ENCODE results near the gene CCDC171.
A peak's percentile ranks its signal among the peaks of the same experiment; 100 is the strongest.

CCDC171 gene

DNA sequence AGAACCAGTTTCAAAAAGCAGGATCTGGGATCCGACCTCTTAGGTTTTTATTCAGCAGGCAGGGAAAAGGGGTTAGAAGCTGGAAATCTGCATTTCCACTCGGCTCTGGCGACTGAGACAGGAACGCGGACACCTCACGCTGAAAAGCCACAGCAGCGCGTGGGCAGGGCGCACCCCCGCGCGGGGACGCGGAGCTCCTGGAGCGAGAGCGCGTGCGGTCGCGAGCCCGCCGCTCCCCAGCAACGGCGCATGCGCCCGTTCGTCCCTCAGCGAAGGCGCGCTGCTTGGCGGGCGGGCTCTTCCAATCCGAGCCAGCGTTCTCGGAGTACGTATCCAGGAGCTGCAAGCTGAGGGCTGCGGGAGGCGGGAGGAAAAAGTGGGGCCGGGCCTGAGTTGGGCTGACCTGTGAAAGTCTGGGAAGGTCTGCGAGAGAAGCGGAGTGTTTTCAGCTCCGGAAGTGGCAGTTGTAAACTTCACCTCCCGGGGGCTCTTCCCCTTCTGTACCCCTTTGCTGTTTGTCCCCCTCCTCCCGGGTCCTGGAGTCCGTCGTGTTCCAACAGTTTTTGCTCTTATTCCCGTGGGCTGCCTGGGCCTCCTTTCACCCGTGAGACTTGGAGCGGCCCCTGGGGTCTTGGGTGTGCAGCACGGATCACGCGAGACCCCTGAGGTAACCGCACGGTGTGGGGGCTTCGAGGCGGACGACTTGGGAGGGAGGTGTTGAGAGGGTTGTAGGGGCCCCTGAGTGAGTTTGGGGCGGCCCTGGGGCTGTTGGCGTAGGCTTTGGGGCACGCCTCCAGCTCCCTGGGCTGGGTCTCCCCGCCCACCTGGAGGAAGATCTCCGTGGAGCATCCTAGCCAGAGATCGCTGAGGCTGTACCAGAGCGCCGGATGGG lies at the start of gene CCDC171:
Gene CCDC171, plus strand, starts transcription at position 408 of the 892 bp plus-strand sequence. CDS start 11,046 bp downstream, outside the sequence.
- Histone ChIP-seq H3K4me3 (ENCODE audit: low read depth, low read length) (peak within 1 kb of the TSS; percentile 78), H3K36me3 (ENCODE audit: control insufficient read depth in 2 of 2, insufficient read depth in 1 of 2, low read length in 2 of 2) (no peaks in the 10 kb centered on the region), H3K9me3 (ENCODE audit: control insufficient read depth, insufficient read depth, low read depth, low read length) (no peaks in the 10 kb centered on the region), H3K4me1 (ENCODE audit: control insufficient read depth, insufficient read depth, low read length) (no peaks in the 10 kb centered on the region), H3K27ac (ENCODE audit: extremely low read depth, low read depth, low read length) (peak within 1 kb of the TSS; percentile 75)
- ChIA-PET CTCF (interaction anchor here (0.6 to 1.4 kb wide), 12 partner anchors 9 to 581 kb away, joined by 3 to 7 read pairs (median 3); no protein-coding TSS in a partner anchor), POLR2A (interaction anchor here (0.6 to 4.9 kb wide), 21 partner anchors 9 to 734 kb away, joined by 3 to 61 read pairs (median 4); partner anchors contain the start of genes PSIP1, SNAPC3 and TTC39B)
- TF ChIP-seq TSHZ1 (tag by site-specific recombination; IDR thresholded peaks at IDR 0.05; ENCODE audit: borderline replicate concordance) (no peak), ZNF664 (tag by site-specific recombination; IDR thresholded peaks at IDR 0.05) (no peak), ZNF280D (tag by site-specific recombination; IDR thresholded peaks at IDR 0.05) (no peak), SP2 (tag by site-specific recombination; IDR thresholded peaks at IDR 0.05) (peak; percentile 87), GLI4 (tag by site-specific recombination; IDR thresholded peaks at IDR 0.05) (no peak), HOXA7 (CRISPR knock-in tag; IDR thresholded peaks at IDR 0.05; ENCODE audit: borderline replicate concordance) (no peak), ZNF426 (tag by site-specific recombination; IDR thresholded peaks at IDR 0.05) (no peak), ZFHX2 (tag by site-specific recombination; conservative IDR thresholded peaks at IDR 0.05) (peak; percentile 82), SCRT2 (tag by site-specific recombination; IDR thresholded peaks at IDR 0.05) (no peak), KLF16 (tag by site-specific recombination; IDR thresholded peaks at IDR 0.05) (peak; percentile 76; the same call in 1 of the 2 replicates), ZNF555 (tag by site-specific recombination; conservative IDR thresholded peaks at IDR 0.05) (no peak), REPIN1 (tag by site-specific recombination; IDR thresholded peaks at IDR 0.05; ENCODE audit: low read depth) (no peak), ZNF391 (tag by site-specific recombination; IDR thresholded peaks at IDR 0.05; ENCODE audit: borderline replicate concordance, low read depth) (no peak), SETDB1 (IDR thresholded peaks at IDR 0.05; ENCODE audit: insufficient read length, low read length) (no peak), ZNF639 (tag by site-specific recombination; IDR thresholded peaks at IDR 0.05) (no peak), ZNF549 (tag by site-specific recombination; IDR thresholded peaks at IDR 0.05) (no peak), ZBTB44 (tag by site-specific recombination; IDR thresholded peaks at IDR 0.05) (no peak), MYNN (tag by site-specific recombination; IDR thresholded peaks at IDR 0.05; ENCODE audit: borderline replicate concordance) (no peak), ZNF19 (tag by site-specific recombination; IDR thresholded peaks at IDR 0.05; ENCODE audit: low read depth) (no peak)
- TF ChIP-seq, protein P1, sequence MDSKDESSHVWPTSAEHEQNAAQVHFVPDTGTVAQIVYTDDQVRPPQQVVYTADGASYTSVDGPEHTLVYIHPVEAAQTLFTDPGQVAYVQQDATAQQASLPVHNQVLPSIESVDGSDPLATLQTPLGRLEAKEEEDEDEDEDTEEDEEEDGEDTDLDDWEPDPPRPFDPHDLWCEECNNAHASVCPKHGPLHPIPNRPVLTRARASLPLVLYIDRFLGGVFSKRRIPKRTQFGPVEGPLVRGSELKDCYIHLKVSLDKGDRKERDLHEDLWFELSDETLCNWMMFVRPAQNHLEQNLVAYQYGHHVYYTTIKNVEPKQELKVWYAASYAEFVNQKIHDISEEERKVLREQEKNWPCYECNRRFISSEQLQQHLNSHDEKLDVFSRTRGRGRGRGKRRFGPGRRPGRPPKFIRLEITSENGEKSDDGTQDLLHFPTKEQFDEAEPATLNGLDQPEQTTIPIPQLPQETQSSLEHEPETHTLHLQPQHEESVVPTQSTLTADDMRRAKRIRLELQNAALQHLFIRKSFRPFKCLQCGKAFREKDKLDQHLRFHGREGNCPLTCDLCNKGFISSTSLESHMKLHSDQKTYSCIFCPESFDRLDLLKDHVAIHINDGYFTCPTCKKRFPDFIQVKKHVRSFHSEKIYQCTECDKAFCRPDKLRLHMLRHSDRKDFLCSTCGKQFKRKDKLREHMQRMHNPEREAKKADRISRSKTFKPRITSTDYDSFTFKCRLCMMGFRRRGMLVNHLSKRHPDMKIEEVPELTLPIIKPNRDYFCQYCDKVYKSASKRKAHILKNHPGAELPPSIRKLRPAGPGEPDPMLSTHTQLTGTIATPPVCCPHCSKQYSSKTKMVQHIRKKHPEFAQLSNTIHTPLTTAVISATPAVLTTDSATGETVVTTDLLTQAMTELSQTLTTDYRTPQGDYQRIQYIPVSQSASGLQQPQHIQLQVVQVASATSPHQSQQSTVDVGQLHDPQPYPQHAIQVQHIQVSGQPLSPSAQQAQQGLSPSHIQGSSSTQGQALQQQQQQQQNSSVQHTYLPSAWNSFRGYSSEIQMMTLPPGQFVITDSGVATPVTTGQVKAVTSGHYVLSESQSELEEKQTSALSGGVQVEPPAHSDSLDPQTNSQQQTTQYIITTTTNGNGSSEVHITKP (tag by site-specific recombination; IDR thresholded peaks at IDR 0.05): peak; percentile 92
- TF ChIP-seq, protein P2, sequence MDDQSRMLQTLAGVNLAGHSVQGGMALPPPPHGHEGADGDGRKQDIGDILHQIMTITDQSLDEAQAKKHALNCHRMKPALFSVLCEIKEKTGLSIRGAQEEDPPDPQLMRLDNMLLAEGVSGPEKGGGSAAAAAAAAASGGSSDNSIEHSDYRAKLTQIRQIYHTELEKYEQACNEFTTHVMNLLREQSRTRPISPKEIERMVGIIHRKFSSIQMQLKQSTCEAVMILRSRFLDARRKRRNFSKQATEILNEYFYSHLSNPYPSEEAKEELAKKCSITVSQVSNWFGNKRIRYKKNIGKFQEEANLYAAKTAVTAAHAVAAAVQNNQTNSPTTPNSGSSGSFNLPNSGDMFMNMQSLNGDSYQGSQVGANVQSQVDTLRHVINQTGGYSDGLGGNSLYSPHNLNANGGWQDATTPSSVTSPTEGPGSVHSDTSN (CRISPR knock-in tag; IDR thresholded peaks at IDR 0.05): peak; percentile 71; the same call in 1 of the 2 replicates

Measured in HEK293 (cell line).